ENCODE measurements around the gene DENND5A. TPM values are rescaled to one million over a fixed set of nuclear protein-coding genes. Genes with fewer than 3 reads are reported as not detected.
"Not testable (repeated sequence)": the region's sequence is repeated elsewhere in the genome, so short reads cannot be mapped to it uniquely, and the experiment has no call there.

Gene DENND5A
- total RNA-seq, 1 experiment from 2014 or later, result 67.5 TPM

DNA sequence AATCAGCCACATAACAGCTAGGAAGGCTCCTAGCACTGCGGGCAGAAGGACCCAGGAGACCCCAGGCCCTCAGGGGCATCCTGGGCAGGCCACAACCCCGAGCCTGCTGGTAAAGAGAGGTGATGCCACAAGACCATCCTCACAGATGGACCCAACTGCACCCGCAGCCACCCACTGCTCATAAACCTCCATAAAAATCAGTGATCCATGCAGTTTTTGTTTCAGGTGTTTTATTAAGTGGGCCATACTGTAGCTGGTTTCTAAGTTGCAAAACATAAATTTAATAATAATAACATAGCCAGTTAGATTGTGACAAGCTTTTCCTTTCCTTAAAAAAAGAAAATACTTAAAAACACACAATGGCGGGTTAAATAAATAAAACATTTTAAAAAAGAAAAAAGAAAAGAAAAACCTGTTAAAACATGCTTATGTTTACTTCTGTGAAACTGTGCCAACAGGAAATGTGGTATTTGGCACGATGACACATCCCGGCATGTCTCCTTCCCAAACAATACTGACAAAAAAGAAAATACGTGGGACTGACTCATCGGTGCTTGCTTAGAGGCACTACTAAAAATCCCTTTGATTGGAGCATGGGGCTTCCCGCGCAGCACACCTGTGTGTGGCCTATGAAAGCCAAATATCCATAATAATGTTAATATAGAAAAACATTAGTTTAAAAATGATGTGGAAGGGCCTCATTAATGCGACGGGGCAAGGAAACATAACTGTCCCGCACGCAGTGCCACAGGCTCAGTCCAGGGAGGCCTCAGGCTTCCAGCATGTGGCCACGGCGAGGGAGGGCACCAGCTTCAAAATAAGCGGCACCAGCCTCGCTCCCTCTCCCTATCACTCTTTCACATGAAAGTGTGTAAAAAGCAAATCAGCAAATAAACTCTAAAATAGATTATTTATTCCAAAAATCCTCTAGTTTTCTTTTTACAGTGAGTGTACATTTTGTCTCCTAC is 126.3 kb downstream of the DENND5A start:
- DNase-seq (ENCODE audit: low read depth), result peak; percentile 89

DNA sequence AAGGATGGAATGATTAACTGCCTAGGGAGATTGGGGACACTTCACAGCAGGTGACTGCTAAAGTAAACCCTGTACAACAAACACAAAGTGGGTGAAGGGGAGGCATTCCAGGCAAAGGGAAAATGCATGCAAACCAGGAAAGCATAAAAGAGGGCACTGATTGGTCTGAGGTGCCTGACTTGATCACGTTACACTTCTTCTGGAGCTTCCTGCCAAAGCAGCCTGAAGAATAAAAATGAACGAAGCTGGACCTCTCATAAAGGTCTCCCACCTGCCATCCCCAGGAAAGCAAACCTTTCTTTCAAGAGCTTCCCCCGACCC is 127.1 kb downstream of the DENND5A start:
- DNase-seq (ENCODE audit: low read depth), result no peak

DNA sequence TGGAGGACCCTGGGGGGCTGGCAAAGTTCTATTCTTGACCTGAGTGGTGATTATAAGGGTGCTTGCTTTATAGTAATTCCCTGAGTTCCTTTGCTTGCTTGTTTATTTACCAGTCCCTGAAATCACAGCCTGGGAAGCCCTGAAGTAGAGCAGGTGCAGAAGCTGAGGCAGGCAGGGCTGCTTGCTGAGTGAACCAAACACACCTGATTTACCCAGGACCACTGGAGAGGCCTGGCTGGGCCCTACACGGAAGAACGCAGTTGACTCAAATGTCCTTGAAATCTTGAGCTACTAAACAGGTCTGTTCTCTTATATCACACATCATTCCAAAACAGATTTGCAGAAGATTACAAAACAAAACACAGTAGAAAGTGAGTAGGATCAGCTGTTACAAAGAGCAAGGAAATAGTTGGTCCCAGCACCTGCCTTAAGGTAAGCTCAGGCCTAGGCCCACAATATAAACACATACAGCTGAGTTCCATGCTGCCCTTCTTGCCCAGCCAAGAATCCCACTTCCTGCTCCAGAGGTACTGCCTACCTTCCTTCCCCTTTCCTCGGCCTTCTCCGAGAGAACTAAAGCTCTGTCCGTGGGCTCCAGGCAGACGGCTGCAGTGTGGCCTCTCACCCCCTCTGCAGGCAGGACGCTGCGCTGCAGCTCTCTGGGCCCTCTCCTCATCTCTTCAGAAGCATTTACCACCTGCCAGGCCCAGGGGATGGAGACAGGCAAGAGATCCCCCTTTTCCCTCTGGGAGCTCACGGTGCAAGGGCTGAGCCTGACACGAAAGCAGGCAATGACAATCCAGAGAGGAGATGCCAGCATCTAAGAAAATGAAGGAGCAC is 127.6 kb downstream of the DENND5A start:
- DNase-seq (ENCODE audit: low read depth), result peak; percentile 74

DNA sequence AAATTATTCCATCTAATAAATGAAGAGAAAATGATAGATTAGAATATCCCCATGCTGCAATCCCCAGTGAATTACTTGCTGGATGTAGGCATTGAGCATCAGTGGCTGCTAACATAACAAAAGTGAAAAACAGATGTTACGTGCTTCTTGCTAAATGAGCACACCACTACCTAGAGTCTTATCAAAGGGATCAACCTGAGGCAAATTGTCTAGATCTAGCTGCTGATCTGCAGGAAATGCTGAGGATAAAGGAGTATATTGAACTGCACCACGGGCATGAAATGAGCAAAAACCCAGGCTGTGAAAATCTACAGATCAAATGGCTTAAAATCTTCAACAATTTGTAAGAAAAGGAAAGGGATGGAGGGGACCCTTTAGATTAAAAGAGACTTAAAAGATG is 128.4 kb downstream of the DENND5A start:
- DNase-seq (ENCODE audit: low read depth), result no peak

DNA sequence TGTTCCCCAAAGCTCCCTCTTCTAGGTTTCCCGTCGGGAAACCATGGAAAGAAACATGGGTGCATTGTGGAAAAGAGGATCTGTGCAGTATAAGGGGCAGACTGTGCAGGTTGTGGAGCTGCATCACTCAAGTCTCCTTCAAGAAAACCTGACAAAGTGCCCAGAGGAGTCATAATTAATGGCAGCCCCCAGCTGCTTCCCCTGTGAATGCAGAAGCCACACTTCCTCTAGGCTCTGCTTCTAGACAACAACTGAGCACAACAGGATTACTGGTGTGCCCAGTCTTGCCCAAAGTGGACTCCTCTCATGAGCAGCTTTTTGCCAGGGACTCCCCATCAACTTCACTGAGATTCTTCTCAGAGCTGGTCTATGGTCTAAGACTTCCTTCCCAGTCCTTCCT is 131.2 kb downstream of the DENND5A start:
- no peak for DNase-seq (ENCODE audit: low read depth)

DNA sequence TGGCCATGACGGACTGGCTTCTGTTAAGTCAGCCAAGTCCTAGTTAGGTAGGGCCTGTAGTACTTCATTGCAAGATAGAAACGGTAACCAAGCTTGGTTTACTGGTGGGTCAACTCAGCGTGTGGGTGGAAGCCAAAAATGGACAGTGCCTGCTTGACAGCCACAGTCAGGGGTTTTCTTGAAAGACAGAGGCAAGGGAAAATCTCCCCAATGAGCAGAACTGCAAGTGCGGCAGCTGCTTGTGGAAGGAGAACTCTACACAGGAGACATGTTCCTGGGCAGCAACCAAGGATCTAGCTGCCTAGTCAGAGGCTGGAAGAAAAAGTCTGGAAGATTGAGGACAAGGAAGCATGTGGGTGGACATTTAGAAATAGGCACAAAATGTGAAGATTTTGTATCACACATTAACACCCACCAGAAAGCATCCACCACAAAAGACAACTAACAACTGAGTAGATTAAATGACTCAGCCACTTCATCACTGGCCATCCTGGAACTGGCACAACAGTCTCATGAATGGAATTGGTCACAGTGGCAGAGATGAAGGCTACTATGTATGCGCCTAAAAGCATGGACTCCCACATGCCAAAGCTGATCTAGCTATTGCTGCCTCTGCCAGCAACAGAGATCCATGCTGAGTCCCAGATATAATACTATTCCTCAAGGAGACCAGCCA is 132.8 kb downstream of the DENND5A start:
- DNase-seq (ENCODE audit: low read depth), result no peak

DNA sequence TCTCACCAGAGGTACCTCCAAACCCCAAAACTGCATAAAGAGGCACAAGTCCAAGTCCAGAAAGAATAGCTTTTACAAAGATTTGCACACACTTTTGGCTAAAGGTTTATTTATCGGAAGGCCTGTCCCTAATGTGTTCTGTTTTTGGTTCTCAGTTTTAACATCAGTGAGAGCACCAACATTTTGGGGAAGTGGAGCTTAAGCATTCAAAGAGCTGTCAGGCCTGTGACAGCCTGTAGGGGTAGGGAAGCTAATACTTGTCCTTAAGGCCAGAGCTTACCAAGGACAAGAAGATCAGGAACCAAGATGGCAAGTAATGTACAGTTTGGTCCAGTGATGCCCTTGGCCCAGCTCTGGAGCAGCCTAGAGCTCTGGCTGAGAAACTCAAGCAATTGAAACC is 134.9 kb downstream of the DENND5A start:
- no peak for DNase-seq (ENCODE audit: low read depth)

DNA sequence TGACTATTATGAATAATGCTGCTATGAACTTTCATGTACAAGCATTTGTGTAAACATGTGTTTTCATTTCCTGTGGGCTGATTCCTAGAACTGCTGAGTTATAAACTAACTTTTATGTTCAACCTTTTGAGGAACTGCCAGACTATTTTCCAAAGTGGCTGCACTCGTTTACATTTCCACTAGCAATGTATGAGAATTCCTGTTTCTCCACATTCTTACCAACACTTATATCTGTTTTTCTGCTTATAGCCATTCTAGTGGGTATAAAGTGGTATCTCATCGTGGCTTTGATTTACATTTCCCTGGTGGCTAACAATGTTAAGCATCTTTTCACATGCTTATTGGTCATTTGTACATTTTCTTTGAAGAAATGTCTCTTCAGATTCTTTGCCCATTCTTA is 138.5 kb downstream of the DENND5A start:
- no peak for DNase-seq (ENCODE audit: low read depth)

DNA sequence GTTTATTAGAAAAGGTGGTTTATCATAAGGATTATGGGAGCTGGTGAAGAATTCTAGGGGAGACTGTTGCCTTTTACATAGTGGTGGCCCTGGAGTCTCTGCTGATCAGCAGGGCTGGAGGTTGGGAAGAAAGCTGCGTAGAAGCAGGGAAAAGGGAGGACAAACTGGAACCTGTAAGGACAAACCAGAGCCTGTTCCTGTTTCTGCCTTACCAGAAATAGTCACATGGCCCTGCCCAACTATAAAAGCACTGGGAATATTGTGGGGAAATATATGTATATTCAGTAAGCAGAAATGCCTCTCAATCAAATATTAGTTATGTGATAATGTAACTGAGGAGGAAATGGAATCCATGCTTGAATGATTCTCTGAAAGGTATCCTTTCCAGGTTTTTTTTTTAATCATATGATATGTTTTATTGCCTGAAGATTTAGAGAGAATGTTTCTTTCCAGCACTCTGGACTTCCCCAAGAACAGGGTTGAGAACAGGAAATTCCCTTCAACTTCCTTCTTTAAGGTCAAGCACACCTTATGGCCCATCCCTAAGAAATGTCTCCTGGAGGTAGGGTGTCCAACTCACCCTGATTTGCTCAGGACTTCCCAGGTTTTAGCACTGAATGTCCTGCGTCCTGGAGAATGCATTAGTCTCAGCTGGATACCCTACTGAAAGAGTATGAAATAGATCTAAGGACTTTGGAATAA is 139.8 kb downstream of the DENND5A start:
- no peak for DNase-seq (ENCODE audit: low read depth)

DNA sequence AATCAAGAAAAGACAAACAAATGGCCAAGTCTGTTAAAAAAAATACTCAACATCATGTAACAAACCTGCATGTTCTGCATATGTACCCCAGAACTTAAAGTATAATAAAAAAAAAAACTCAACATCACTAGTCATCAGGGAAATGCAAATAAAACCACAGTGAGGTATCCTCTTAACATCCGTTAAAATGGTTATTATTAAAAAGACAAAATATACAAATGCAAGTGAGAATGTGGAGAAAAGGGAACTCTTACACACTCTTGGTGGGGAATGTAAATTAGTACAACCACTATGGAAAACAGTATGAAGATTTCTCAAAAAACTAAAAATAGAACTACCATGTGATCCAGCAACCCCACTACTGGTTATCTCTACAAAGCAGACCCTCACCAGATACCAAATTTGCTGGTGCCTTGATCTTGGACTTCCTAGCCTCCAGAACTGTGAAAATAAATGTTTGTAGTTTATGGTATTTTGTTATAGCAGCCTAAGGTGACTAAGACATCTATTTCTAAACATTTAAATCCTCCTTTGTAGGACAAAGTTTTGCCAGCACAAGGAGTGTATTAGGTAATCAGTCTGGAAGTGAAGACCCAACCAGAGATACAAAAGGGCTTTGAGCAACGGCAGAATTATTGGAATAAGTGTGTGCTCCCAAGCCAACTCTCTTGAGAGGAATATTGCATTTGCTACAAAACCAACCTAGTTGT is 141.4 kb downstream of the DENND5A start:
- DNase-seq (ENCODE audit: low read depth), result no peak

DNA sequence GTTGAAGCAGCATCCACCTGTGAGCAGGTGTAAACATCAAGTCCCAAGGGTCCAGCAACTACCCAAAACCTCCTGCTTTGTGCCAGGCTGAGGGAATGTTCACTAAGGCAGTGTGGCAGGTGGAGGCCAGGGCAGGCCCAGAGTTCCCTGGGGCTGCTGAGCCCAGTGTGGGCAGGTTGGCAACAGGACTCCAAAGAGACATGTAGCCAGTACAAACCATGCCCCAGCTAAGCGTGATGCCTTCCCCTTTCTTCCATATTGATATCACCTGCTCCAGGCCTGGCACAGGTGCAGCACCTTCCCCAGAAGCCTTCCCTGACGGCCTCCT is 143.7 kb downstream of the DENND5A start:
- DNase-seq (ENCODE audit: low read depth), result no peak

DNA sequence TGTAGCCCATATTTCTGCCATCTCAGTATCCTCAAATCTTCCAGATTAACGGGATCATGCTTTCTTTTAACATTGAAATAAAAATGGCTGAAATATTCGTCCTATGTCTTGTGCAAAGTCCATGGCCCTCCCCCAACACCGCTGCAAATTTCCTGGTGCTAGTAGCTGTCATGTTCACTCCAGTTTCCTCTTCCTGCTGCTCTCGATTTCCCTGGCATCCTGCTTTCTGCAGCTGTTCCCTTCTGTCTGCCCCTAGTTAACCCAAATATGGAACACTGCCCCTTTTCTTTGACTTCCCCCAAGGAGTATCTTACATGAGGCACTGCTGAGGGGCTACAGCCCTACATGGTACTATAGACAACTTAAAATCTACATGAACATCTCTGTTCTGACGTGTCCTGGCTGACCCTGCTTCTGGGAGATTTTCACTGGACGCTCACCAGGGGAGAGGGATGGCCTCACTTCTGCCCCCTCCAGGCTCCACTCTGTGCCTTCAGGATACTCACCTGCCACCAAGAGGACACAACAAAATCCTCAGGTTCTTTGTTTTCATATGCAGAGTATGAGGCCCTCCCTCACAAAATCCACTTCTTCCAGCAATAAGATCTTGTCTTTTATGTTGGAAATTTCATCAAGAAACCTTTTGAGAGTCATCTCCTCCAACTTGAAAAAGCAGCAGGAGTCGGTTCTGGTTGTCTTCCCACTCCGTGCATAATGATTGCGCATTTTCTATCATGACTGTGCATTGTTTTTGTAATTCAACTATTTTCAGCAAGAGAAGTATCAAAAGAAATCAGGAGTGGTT is 144.3 kb downstream of the DENND5A start:
- no peak for DNase-seq (ENCODE audit: low read depth)

DNA sequence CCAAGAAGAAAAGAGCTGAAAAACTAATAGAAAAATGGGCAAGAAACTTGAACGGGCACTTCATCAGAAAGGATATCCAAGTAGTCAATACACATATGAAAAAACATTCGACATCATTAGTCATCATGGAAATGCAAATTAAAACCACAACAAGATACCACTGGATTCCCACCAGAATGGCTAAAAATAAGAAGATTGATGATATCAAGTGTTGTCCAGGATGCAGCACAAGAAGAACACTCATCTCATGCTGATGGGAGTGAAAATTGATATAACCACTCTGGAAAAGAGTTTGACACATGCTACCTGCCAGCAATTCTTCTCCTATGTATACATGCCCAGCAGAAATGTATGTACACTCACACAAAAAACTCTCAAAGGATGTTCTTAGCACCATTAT is 146.9 kb downstream of the DENND5A start:
- DNase-seq (ENCODE audit: low read depth), result no peak

DNA sequence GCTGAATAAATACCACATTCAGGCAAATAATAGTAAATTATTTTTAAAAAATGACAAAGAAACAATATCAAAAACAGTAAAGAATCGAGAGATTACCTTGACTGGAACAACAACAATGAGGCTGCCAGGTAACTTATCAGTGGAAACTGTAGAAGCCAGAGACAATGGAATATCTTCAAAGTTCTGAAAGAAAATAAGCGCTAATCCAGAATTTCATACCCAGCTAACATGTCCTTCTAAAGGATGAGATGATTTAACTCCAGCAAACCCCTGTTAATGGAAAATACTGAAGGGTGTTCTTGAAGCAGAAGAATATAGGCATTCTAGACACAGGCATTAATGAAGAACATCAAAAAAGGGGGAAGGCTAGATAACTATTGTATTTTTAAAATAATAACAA is 153.1 kb downstream of the DENND5A start:
- no peak for DNase-seq (ENCODE audit: low read depth)

DNA sequence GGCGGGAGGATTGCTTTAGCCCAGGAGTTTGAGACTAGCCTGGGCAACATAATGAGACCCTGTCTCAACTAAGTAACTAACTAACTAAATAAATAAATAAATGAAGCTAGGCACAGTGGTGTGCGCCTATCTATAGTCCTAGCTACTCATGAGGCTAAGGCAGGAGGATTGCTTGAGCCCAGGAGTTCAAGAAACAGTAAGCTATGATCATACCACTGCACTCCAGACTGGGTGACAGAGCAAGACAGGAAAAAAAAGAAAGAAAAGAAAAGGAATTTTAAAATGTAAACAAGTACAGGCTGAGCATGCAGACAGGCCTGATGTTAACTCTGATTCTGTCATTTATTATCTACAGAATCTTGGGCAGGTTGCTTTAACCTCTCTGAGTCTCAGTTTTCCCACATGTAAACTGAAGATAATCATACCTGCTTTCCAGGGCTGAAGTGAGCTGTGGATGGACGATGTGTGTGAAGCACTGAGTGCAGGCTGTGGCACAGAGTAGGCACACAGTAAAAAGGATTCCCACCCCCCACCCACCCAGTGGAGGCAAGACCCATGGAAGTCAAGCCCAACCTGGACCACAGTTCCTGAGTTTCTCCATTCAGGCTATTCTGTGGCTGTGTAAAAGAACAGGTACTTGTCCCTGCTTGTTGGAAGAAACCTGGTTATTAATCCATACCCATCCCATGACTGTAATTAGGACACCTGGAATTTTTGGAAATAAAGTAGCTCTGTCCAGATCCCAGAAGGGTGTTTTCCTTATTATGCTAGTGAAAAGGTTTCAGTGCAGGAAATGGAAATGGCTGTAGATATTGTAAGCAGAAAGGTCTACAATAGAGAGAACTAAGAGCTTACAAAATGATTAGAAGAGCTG is 155.1 kb downstream of the DENND5A start:
- DNase-seq (ENCODE audit: low read depth), result no peak

DNA sequence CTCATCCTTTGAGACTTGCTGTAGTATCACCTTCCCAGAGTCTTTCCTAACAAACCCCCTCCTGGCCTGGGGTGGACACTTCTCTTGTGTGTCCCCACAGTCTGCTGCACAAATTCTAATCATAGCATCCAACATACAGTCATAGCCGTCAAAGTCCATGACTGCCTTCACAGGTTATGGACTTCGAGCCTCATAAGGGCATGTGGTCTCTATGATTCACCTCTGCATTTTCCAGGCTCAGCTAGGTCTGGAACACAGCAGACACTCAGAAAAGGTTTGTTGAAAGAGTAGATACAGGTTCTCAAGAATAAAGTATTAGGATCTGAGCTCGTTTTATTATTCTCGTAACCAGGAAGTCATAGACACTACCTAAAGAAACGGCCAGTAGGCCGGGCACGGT is 160.6 kb downstream of the DENND5A start:
- DNase-seq (ENCODE audit: low read depth), result no peak

DNA sequence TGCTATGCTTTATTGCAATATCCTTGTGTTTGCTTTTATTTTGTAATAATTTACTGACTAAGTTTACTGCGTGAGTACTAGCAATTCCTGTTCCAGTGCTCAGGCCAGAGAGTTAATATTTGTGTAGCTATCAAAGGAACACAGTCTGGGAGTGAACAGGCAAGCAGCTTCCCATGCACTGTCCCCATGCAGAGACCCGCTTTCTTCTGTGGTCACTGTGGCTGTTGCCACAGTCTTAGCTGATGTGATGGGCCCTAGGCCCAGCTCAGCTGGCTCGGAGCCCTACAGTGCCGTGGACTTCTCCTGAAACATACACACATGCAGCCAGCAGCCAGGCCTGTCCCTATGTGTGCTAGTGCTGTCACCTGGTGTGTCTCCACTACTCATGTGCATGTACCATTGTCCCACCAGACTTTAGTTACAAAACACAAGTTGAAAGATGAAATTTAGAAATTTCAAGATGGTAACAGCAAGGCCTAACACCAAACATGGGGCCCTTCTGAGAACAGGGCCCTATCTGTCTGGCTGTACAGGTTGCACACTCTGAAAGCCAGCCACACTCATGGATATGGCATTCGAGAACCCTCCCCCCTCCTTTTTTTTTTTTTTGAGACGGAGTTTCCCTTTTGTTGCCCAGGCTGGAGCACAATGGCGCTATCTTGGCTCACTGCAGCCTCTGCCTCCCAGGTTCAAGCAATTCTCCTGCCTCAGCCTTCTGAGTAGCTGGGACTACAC is 161.4 kb downstream of the DENND5A start:
- no peak for DNase-seq (ENCODE audit: low read depth)

DNA sequence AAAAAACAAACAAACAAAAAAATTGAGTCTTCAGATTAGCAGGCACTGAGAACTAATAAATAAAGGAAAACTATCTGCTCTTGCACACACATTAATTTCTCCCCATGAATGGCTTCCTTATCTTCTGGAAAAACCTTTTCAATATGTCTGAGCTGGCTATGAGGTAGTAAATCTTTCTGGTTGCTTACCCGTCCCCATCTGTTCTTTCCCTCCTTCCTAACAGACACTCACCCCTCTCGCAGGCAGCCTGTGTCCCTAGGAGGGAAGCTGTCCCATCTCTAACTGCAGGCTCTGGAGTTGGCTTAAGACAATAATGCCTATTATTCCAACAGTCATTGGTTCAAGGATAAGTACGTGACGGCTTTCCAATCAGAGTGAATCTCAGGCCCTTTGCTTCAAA is 165.5 kb downstream of the DENND5A start:
- DNase-seq (ENCODE audit: low read depth), result no peak

DNA sequence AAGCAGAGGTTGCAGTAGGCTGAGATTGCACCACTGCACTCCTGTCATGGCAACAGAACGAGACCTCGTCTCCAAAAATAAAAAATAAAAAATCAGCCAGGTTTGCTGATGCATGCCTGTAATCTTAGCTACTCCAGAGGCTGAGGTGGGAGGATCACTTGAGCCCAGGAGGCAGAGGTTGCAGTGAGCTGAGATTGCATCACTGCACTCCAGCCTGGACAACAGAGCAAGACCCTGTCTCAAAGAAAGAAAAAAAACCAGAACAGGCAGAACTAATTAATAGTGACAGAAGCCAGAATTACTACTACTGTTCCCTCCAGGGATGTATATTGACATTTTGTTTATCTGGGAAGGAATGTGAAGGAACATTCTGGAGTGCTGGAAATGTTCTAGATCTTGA is 166.7 kb downstream of the DENND5A start:
- DNase-seq (ENCODE audit: low read depth), result not testable (repeated sequence)
